ENCODE data around the gene FOXL2NB. TPM values are rescaled to one million over a fixed set of nuclear protein-coding genes. Genes with fewer than 3 reads are reported as not detected.

The FOXL2NB gene
- total RNA-seq, 2 experiments from 2014 or later = not detected

DNA sequence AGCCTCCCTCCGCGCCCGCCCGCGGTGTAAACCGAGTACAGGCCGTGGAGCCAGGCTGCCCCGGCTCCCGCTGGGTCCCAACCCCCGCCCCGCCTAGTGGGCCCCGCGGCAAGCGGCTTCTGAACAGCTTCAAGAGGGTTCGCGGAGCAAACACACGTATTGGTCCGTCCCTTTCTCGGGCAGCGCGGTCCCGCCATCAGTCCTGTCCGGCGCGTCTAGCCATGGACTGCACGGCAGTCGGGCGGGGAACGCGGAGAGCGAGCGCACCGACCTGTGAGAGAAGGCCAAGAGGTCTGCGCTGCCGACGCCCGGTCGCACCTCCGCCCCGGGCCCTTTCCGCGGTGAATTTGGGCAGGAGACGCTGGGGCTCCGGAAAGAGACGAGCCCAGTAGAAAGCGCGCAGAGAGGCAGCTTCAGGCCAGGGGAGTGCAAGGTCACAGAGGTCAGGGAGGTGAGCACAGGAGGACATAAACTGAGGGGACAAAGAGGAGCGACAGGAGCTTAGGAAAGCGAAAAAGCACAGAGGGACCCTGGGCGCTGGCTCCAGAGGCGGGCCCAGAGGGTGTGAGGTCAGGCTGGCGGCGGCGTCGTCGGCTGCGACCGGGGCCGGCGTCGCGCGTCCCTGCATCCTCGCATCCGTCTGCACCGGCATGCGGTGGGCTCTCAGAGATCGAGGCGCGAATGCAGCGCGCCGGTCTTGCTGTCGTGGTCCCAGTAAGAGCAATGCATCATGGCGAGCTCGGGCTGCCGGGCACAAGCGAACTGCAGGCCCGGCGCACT lies 1.9 kb upstream of the FOXL2NB start:
- POLR2A ChIA-PET = no interaction called here
- TF ChIP-seq EZH2phosphoT487 (IDR thresholded peaks at IDR 0.05; ENCODE audit: borderline replicate concordance, low read depth, low read length) = no peak
- TF ChIP-seq, protein P1, sequence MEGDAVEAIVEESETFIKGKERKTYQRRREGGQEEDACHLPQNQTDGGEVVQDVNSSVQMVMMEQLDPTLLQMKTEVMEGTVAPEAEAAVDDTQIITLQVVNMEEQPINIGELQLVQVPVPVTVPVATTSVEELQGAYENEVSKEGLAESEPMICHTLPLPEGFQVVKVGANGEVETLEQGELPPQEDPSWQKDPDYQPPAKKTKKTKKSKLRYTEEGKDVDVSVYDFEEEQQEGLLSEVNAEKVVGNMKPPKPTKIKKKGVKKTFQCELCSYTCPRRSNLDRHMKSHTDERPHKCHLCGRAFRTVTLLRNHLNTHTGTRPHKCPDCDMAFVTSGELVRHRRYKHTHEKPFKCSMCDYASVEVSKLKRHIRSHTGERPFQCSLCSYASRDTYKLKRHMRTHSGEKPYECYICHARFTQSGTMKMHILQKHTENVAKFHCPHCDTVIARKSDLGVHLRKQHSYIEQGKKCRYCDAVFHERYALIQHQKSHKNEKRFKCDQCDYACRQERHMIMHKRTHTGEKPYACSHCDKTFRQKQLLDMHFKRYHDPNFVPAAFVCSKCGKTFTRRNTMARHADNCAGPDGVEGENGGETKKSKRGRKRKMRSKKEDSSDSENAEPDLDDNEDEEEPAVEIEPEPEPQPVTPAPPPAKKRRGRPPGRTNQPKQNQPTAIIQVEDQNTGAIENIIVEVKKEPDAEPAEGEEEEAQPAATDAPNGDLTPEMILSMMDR (conservative IDR thresholded peaks at IDR 0.05; ENCODE audit: low read length) = no peak
- CTCF ChIA-PET (ENCODE audit: unreplicated experiment) = no interaction called here
- Histone ChIP-seq H3K27ac (ENCODE audit: low read depth, low read length, poor library complexity, severe bottlenecking) (no peak overlapping the region), H3K9me2 (ENCODE audit: insufficient read depth, low read length) (no peaks in the 10 kb centered on the region), H3K36me3 (ENCODE audit: insufficient read depth, low read length) (no peaks in the 10 kb centered on the region), H3K79me2 (ENCODE audit: insufficient read depth, low read depth, low read length) (no peaks in the 10 kb centered on the region), H3K4me2 (ENCODE audit: low read length) (no peak overlapping the region), H3K4me1 (ENCODE audit: insufficient read depth, low read length, poor library complexity, severe bottlenecking) (no peaks in the 10 kb centered on the region), H4K20me1 (ENCODE audit: insufficient read depth, low read length) (no peaks in the 10 kb centered on the region), H3K4me3 (ENCODE audit: low read depth, low read length, poor library complexity, severe bottlenecking) (no peak overlapping the region), H3K9me3 (ENCODE audit: low read length) (no peaks in the 10 kb centered on the region), H2AFZ (ENCODE audit: low read length) (no peak overlapping the region)
- BruUV-seq (replicated peaks) = no TSS peak
- intact Hi-C loops (cut with micrococcal nuclease; ENCODE audit: unreplicated experiment) = no loop called here
- no peak for DNase-seq (ENCODE audit: low spot score)

DNA sequence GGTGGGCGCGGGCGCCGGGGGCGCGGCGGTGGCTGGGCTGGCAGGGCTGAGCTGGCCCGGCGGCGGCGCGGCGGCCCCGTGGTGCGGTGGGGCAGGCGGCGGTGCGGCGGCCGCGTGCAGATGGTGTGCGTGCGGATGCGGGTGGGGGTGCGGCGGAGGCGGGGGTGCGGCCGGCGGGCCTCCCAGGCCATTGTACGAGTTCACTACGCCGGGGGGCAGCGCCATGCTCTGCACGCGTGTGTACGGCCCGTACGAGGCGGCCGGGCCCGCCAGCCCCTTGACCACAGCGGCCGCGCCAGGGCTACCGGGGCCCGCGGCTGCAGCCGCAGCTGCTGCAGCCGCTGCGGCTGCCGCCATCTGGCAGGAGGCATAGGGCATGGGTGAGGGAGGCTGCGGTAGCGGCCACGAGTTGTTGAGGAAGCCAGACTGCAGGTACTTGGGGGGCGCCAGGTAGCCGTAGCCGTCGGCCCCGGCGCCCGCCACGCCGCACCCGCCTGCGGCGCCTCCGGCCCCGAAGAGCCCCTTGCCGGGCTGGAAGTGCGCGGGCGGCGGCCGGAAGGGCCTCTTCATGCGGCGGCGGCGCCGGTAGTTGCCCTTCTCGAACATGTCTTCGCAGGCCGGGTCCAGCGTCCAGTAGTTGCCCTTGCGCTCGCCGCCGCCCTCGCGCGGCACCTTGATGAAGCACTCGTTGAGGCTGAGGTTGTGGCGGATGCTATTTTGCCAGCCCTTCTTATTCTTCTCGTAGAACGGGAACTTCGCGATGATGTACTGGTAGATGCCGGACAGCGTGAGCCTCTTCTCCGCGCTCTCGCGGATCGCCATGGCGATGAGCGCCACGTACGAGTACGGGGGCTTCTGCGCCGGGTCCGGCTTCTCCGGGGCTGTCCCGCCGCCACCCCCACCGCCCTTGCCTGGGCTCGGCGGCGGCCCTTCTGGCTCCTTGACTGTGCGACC lies 1.0 kb upstream of the FOXL2NB start:
- Histone ChIP-seq H2AFZ (ENCODE audit: low read length) (no peak overlapping the region), H3K9me2 (ENCODE audit: insufficient read depth, low read length) (no peaks in the 10 kb centered on the region), H3K4me2 (ENCODE audit: low read length) (no peak overlapping the region), H3K4me3 (ENCODE audit: low read depth, low read length, poor library complexity, severe bottlenecking) (no peak overlapping the region), H3K27ac (ENCODE audit: low read depth, low read length, poor library complexity, severe bottlenecking) (no peak overlapping the region), H3K9me3 (ENCODE audit: low read length) (no peaks in the 10 kb centered on the region), H3K4me1 (ENCODE audit: insufficient read depth, low read length, poor library complexity, severe bottlenecking) (no peaks in the 10 kb centered on the region), H3K36me3 (ENCODE audit: insufficient read depth, low read length) (no peaks in the 10 kb centered on the region), H3K79me2 (ENCODE audit: insufficient read depth, low read depth, low read length) (no peaks in the 10 kb centered on the region), H4K20me1 (ENCODE audit: insufficient read depth, low read length) (no peaks in the 10 kb centered on the region)
- intact Hi-C loops (cut with micrococcal nuclease; ENCODE audit: unreplicated experiment) = no loop called here
- no peak for DNase-seq (ENCODE audit: low spot score)
- BruUV-seq (replicated peaks) = no TSS peak
- TF ChIP-seq, protein P1 (conservative IDR thresholded peaks at IDR 0.05; ENCODE audit: low read length) = no peak
- no peak for TF ChIP-seq EZH2phosphoT487 (IDR thresholded peaks at IDR 0.05; ENCODE audit: borderline replicate concordance, low read depth, low read length)
- CTCF ChIA-PET (ENCODE audit: unreplicated experiment) = no interaction called here
- POLR2A ChIA-PET = no interaction called here

Data from OCI-LY7 (cell line).